Transverse colon (tissue), 4 donors: ENCODE data around the gene PPM1A. TPM values are rescaled to one million over a fixed set of nuclear protein-coding genes. Genes with fewer than 3 reads are reported as not detected.

Experiments used
- DNase-seq: peaks from one replicate; pipeline ENCODE4 v3.0.0-alpha.2; 2019
- H3K27ac ChIP-seq, 4 donors: fragments of 200-600 bp; sonication (generic); 2 replicates each; pipeline ENCODE4 v1.5.1; 2016 to 2018; ENCODE audit warnings: inconsistent platforms in 4 of 4
- H3K27me3 ChIP-seq: fragments of 200-600 bp; sonication (generic); 2 replicates; pipeline ENCODE4 v1.5.1; 2017; ENCODE audit warnings: inconsistent platforms
- H3K36me3 ChIP-seq, 4 donors: fragments of 200-600 bp; sonication (generic); 2 replicates each; pipeline ENCODE4 v1.5.1; 2017 to 2019; ENCODE audit warnings: inconsistent platforms in 4 of 4
- H3K4me1 ChIP-seq, 4 donors: fragments of 200-600 bp; sonication (generic); 2 replicates each; pipeline ENCODE4 v1.5.1; 2017 to 2020; ENCODE audit warnings: inconsistent platforms in 4 of 4
- H3K4me3 ChIP-seq, 4 donors: fragments of 200-600 bp; sonication (generic); 1 replicate in 1 of 4; 2 replicates in 3 of 4; pipeline versions ENCODE4 v1.5.1 to v1.6.1; 2017 to 2019; ENCODE audit warnings: inconsistent platforms in 4 of 4
- H3K9me3 ChIP-seq, 2 donors: fragments of 200-600 bp; sonication (generic); 2 replicates each; pipeline ENCODE4 v1.5.1; 2017 to 2019; ENCODE audit warnings: inconsistent platforms in 2 of 2
- CTCF ChIP-seq, 5 experiments: fragments of 200-600 bp in 3 of 5; fragments of 450-650 bp in 2 of 5; sonication (generic) in 3 of 5; IDR thresholded peaks; 1 replicate in 2 of 5; 2 replicates in 3 of 5; pipeline ENCODE4 v1.5.1; 2016 to 2017; ENCODE audit warnings: antibody characterized with exemption in 5 of 5, inconsistent platforms in 3 of 5, mild to moderate bottlenecking in 2 of 5, moderate library complexity in 1 of 5
- EP300 ChIP-seq: sonication (generic); formaldehyde crosslinking; IDR thresholded peaks from one replicate; pipeline ENCODE4 v1.6.1; 2017; ENCODE audit warnings: antibody characterized with exemption, low read depth
- POLR2A ChIP-seq: fragments of 450-650 bp; IDR thresholded peaks from one replicate; pipeline ENCODE4 v1.6.1; 2016; ENCODE audit warnings: antibody characterized with exemption, mild to moderate bottlenecking, moderate library complexity
- POLR2AphosphoS5 ChIP-seq, 3 donors: sonication (generic); formaldehyde crosslinking; IDR thresholded peaks; one replicate each; pipeline ENCODE4 v1.6.1; 2016; ENCODE audit warnings: antibody characterized with exemption in 3 of 3
- WGBS, 2 donors: methylation state at CpG; one replicate each; pipeline ENCODE4 v1.1.5; 2018; ENCODE audit warnings: low coverage in 1 of 2; 5-methylcytosine and 5-hydroxymethylcytosine counted together
- in situ Hi-C, 4 donors: fragments of 200-750 bp; cut with MboI; loops; one replicate each; pipeline versions ENCODE4 v1.15.0 to v1.15.1; 2017; ENCODE audit warnings: low sequenced_read_pairs in 3 of 4, low pct_ligation_motif_present in 1 of 4, low pct_unique_long_range_greater_than_20kb in 1 of 4
- intact Hi-C: fragments of 100-400 bp; cut with DNase I; formaldehyde crosslinking; loops from one replicate; pipeline ENCODE4 v1.15.1; 2023; ENCODE audit warnings: low total_unique reads
- total RNA-seq, 4 donors: library from RNA; depleted of rRNA; stranded (reverse); fragments of >200 nt; gene quantifications; one replicate each; pipeline ENCODE4 v1.1.0, GENCODE V29; 2016

PPM1A gene
- total RNA-seq, 4 donors from 2014 or later, result 64.0 to 146 (median 93.2) TPM

- TF ChIP-seq POLR2AphosphoS5 (IDR thresholded peaks at IDR 0.05), result no peak
- no peak for TF ChIP-seq POLR2A
- no peak for TF ChIP-seq EP300
- no peak for TF ChIP-seq CTCF (IDR thresholded peaks at IDR 0.05)
- intact Hi-C loops, result no loop called here
- H3K27me3 ChIP-seq, result no peaks in the 10 kb centered on the region
- no peak for DNase-seq
- in situ Hi-C loops, result loop anchor here in 2 of 4 donors (10.0 to 25.0 kb wide), 2 partner anchors 208 to 916 kb away; no protein-coding TSS in a partner anchor
- no peak overlapping the region for H3K4me3 ChIP-seq
- WGBS, 2 donors, result 50 to 60% methylated on average over 1 to 2 of the region's 2 CpGs
- H3K9me3 ChIP-seq, result no peaks in the 10 kb centered on the region
- no peaks in the 10 kb centered on the region for H3K4me1 ChIP-seq
- no peak overlapping the region for H3K27ac ChIP-seq
- no peaks in the 10 kb centered on the region for H3K36me3 ChIP-seq
These were observed 97.7 kb downstream of the PPM1A start for GRCh38 chr14:60346706-60347105.

GRCh38 chr14:60348211-60348610 lies 99.2 kb downstream of the PPM1A start:
- Histone ChIP-seq H3K27me3 (no peaks in the 10 kb centered on the region), H3K36me3 (no peaks in the 10 kb centered on the region), H3K27ac (no peak overlapping the region), H3K4me1 (no peaks in the 10 kb centered on the region), H3K4me3 (no peak overlapping the region), H3K9me3 (no peaks in the 10 kb centered on the region)
- in situ Hi-C loops (loop anchor here in 2 of 4 donors (10.0 to 25.0 kb wide), 2 partner anchors 207 to 914 kb away; no protein-coding TSS in a partner anchor), intact Hi-C loops (no loop called here)
- TF ChIP-seq POLR2A, result no peak
- TF ChIP-seq EP300, result no peak
- no peak for TF ChIP-seq CTCF (IDR thresholded peaks at IDR 0.05)
- TF ChIP-seq POLR2AphosphoS5 (IDR thresholded peaks at IDR 0.05), result no peak
- WGBS, 2 donors, result 26 to 52% methylated on average over 4 of the region's 4 CpGs
- DNase-seq, result no peak

Other genes starting within 250 kb of the PPM1A start
- gene PCNX4, start 157.3 kb upstream of the PPM1A start, total RNA-seq, result 100 to 1,000 TPM in 1 of 4 donors, 10 to 100 TPM in 3; 32.9 to 118 (median 54.8) TPM
- 100 to 1,000 TPM in 2 of 4 donors, 10 to 100 TPM in 2; 22.4 to 154 (median 82.8) TPM for gene DHRS7, start 83.8 kb upstream of the PPM1A start, total RNA-seq
- gene C14orf39, start 236.8 kb downstream of the PPM1A start, total RNA-seq, result under 1 TPM in 2 of 4 donors, not detected in 2; 0.16 to 0.55 TPM